Measurements from ENCODE around the gene TPRN.

Gene TPRN

DNA sequence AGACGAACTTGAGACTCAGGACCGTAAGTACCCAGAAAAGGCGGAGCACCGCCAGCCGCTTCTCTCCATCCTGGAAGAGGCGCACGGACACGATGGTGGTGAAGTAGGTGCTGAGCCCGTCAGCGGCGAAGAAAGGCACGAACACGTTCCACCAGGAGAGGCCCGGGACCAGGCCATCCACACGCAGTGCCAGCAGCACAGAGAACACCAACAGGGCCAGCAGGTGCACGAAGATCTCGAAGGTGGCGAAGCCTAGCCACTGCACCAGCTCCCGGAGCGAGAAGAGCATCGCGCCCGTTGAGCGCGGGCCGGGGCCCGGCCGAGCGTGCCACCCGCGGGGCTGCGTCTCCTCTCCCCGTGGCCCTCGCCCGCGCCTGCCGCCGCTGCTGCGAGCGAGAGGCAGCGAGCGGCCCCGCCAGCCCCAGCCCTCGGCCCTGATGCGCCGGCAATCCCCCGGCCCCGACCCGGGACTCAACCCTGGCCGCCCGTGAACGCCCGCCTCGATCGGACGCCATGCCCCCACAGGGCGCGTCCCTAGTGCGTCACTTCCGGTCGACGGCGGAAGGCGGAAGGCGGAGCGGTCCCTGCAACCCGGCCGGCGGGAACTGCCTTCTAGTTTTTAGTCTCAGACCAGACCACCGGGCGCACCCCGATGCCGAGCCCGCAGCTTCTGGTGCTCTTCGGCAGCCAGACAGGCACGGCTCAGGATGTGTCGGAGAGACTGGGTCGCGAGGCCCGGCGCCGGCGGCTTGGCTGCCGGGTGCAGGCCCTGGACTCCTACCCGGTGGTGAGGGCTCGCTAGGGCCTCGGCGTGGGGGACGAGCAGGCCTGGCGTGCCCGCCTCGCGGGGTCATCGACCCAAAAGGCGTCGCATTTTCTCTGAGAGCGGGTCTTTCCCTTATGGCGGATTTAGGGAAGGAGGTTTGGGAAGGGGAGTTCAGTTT lies 4.9 kb upstream of the TPRN start, which contains the start of the genes NDOR1 and TMEM203:
TSS of gene NDOR1 (plus strand) at position 575 of the 944 bp plus-strand sequence. CDS start at position 653, 78 bp downstream.
TSS of gene TMEM203 (minus strand) at position 523 of the 944 bp plus-strand sequence. CDS start at position 289, 234 bp downstream.
- DNase-seq, result peak; percentile 80

DNA sequence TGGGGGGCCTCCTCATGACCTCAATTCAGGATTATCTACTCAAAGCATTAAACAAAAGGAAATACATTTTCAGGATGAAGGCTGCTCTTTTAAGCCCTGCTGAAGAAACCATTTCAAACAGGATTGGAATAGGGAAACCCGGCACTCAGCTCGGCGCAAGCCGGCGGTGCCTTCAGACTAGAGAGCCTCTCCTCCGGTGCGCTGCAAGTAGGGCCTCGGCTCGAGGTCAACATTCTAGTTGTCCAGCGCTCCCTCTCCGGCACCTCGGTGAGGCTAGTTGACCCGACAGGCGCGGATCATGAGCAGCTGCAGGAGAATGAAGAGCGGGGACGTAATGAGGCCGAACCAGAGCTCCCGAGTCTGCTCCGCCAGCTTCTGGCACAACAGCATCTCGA lies 4.2 kb upstream of the TPRN start:
- DNase-seq, result no peak

DNA sequence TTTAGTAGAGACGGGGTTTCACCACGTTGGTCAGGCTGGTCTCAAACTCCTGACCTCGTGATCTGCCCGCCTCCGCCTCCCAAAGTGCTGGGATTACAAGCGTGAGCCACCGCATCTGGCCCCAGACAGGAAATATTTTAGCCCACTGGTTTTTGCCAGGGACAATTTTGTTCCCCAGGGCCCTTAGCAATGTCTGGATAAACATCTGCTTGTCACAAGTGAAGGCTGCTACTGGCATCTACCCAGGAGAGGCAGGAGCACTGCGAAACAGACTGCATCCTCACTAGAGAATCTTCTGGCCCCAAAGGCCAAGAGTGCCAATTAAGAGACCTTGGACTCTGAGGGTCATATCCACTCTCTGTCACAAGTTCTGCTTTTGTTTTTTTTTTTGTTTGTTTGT lies 2.4 kb upstream of the TPRN start:
- no peak for DNase-seq

DNA sequence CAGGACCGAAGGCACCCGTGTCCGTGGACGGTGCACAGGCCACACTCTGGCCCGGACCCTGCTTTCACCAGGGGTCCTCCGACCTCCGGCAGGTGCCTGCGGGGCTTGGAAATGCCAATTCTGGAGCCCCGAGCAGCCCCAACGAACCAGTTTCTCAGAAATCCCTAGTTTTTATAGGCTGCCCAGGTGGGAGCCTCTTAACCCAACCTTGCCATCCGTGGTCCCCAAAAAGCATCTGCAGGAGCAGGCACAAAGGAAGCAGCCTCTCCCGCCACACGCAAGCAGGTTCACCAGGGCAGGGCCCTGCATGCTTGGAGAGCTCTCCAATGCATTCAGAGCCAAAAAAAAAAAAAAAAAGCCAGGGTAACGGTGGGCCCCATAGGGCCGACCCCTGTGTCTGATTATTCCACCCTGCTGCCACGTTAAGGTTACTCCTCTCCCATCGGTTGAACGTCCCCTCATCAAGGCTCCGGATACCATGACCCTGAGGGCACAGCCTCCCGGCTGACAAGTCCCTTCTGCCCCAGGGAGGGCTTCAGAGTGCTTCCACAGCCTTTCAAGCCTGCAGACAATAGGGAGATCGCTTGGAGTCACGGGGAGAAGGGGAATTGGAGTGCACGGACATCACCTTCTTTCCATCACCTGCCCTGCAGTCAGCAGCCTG lies 796 bp upstream of the TPRN start:
- DNase-seq, result no peak

DNA sequence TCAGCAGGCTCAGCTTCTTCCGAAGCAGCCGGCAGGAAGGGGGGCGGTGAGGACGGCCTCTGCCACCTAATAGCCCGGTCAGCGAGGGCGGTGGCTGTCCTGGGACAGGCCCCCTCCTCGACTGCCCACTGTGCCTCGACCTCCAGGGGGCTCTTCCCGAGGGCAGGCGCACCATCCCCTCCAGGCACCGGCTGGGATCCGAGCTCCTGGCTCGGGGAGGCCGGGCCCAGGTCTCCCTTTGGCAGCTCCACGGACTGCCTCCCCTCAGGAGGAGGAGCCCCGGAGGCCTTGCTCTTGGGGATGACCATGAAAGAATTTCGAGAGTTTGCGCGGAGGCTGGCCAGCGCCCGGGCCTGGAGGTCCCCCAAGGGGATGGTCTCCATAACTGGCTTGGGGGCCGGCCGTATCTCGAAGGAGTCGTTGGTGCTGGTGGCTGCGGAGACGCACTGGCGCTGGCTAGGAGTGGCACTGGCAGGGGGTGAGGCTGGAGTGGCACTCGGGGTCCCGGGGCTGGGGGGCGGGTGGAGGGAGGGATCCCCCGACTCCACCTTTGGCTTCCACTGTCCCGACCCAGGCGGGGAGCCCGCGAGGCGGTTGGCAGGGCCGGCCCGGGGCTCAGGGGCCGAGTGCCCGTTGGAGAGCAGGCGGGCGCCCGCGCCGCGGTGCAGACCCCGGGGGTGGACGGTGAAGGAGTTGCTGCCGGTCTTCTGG lies 975 bp downstream of the TPRN start:
- no peak for DNase-seq

DNA sequence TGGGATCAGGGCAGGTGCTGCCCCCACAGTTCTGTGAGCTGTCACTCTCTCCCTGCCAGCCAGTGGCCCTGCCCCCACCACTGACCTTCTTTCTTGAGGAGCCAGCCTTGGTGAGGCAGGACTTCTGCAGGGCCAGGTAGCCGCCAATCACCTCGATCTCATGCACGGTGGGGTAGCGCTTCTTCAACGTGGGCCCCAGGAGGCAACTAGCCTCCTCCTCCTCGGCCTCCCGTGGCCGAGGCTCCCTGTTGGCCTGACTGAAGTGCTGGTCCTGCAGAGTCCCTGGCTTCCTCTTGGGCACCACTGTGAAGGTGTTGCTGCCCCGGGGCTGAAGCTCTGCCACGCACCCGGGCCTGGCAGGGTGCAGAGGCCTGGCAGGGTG lies 1.6 kb downstream of the TPRN start:
- no peak for DNase-seq

DNA sequence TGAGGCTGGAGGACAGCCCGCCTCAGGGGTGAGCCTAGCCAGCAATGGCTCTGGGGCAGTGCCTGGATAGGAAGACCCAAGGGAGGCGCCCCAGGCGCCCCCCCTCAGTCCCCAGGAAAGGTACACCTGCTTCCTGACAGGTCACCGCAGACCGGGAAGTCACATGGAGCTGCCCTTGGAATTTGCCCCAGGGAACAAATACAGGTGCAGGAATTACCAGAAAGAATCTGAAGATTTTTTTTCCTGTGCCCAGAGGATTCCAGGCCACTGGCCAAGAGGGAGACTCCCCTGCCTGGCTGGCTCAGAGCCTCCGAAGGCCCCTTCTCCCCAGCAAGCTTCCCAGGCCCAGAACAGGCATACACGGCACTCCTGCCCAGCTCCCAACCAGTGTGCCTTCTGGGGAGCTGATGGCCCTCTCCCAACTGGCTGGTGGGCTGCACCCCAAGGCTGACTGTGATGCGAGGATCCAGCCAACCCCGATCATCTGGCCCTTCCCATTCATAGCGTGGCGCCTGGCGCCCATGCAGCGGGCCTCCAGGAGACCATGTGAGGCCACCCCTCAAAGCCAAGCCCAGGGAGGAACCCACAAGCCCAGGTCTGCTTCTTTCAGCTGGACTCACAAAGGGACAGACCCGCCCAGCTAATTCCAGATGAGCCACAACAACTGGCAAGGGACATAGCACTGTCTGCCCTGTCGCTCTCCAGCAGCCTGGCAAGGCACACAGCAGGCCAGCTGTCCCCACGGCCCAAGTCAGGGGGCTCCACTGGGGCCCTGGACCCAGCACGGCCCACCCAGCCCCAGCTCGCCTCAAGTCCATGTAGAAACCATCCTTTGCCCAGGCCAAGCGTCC lies 2.3 kb downstream of the TPRN start:
- no peak for DNase-seq

DNA sequence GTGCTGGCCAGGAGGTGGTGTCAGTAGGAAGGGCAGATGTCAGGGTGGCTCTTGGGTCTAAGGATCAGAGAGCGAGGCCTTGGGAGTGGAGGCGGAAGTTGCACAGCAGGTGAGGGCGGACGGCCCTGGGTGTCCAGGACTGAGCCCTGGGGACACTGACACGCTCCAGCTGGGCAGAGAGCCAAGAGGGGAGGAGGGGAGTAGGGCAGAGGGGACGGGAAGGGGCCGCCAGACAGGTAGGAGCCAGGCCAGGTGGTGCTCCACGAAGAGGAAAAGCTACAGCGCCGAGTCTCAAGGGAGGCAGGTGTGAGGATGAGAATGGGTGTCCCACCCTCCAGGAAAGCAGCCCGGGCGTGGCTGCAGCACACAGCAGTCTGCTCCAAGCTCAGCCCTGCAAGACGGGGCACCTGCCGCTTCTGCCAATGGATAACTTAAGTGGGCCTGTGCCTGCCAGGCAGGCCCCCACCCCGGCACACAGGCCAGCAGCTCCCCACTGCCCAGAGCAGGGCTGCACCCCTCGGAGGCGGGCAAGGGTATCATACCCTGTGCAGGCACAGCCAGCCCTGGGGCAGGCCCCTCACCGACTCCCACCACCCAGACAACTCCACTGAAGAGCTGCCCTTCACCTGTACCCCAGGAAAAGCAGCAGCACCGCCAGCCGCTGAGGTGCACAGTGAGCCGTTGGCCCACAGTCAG lies 4.9 kb downstream of the TPRN start:
- peak; percentile 91 for DNase-seq

DNA sequence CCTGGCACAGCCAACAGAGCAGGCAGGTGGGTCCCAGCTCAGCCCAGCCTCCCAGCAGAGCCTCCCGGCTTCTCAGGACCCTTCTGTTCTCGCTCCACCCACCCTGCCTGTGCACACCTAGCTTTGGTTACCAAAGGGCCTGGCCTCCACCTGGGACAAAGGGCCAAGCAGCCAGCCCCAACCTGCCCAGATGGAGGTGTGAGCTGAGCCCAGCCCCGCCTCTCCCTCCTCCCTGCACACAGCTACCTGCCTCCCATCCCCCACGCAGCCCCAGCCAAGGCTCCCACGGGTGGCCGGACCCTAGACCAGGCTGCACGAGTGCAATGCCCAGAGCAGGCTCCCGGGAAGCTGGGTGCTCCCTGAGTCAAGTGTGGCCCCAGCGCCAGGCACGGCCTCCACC lies 5.6 kb downstream of the TPRN start:
- DNase-seq, result peak; percentile 21

DNA sequence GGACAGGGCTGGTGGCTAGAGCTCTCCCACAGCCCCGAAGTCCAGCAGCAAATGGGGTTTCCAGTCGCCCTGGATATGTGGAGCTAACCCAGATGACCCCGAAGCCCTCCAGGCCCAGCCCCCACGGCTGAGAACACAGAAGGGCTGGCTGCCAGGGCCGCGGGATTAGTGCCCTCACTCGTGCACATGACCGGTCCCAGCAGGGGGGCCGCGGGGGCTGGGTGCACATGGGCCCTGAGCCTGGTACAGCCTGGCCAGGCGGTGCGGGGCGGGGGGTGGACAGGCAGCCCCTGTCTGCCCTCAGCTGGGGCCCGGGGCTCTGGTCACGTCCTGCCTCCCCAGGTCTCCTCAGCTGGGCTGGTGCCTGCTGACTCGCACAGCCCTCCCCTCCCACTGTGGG lies 6.2 kb downstream of the TPRN start:
- DNase-seq, result no peak

DNA sequence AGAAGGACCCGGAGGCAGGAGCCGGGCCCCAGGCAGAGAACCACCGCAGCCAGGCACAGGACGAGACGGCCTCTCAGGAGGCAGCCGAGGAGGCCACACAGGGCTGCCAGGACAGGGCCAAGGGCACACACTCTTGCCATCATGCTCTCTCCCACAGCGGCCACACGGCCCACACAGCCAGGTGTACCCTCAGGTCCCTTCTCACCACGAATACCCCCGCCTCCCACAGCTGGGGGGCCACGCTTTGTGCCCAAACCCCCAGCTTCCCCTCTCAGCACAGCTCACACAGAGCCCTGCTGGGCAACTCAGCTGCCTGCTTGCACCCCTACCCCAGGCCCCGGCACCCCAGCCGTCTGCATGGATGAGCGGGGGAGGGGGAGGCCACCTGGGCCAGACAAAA lies 6.8 kb downstream of the TPRN start:
- DNase-seq, result no peak

DNA sequence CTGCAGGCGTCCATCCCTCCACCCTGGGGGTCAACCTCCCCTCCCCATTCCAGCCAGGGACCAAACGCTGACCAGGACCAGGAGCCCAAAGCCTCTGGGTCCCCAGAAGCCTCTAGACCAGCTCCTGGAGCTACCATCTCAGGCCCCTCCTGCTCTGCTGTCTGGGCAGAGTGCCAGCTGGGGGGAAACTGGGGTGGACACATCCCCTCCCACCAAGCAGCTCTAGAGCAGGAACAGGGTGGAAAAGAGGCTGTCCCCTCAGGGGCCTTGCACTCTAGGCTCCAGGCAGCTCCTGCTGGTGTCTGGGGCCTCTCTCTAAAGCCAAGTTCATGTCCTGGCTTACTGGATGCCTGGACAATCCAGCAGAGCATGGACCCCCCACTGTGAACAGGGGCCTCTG lies 7.7 kb downstream of the TPRN start:
- DNase-seq, result no peak

DNA sequence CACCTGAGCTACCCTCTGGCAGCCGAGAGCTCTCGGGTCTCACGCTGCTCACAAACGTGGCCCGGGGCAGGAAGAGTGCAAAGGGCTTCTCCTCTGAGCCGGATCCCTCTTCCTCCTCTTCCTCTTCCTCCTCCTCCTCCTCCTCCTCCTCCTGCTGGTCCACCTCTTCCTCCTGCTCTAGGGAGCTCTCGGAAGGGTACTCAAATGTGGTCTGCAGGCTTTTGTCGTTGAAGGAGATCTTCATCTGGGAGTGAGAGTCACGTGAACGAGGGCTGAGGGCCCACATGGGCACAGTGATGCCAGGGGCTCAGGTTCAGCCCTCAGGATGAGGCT lies 8.1 kb downstream of the TPRN start:
- no peak for DNase-seq

DNA sequence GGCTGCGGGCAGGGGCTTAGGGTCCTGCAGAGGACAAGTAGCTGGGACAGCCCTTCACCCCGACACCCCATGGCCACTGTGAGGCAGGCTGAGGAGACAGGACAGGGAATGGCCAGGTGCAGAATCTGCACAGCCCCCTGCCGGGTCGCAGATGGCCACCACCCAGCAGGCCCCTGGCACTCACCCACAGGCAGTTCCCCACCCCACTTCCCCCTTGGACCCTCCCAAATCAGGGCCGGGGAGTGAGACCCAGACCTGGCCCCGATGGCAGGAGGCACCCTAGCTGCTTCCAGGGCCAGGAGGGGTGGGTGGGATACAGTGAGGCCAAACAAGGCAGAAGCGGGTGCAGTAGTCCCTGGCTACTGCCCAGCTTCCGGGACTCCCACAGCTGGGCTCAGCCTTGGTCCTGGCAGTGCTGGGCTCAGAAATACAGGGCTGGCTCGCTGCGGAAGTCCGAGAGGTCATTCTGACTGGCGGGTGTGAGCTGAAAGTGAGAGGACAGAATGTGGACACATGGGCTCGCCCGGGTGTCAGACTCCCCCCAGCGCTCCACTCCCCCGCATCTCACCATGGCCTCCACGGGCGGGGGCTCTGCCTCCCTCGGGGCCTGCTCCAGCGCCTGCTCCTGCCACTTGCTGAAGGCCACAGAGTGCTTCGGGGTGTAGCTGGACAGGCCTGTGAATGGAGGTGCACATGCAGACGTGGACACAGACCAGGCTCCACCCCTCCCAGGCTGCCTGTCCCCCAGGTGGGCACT lies 8.7 kb downstream of the TPRN start:
- DNase-seq, result no peak

DNA sequence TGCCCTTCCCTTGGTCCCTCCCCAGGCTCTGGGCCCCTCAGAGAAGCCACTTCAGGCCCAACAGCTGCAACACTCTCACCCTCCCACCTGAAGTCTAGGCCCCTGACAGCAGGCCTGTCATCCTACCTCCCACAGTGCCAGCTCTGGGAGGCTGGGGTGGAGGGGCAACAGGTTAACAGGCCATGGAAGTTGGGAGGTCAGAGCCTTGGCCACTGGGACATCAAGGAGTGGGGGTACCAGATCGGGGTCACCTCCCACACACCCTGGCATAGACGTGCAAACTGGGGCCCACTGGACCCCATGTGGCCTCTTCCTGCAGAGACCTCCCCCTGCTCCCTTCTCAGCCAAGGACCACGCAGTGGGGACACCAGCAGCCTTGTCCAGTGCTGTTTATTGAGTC lies 9.3 kb downstream of the TPRN start:
- DNase-seq, result no peak

DNA sequence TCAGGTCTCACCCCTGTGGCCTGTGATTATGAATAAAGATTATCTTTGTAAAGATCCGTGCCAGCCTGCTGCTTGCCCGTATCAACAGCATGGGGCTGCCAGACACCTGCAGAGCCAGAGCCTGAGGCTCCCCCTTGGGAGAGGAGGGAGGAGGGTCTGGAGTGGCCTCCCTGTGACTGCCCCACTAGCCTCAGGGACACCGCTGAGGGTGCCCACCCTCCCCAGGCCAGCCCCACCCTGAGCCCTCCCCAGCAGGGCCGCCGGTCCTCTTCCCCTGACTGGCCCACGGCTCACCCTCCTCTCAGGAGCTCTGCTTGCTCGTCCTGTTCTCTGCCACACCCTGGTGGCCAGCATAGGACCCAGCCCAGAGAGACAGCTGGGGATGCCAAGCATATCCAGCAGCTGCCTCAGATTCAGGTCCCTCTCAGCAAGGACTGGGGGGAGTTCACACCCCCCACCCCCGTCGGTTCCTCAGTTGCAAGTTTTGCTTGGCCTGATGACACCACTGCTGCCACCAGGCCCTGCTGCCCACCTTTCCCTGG lies 10.2 kb downstream of the TPRN start:
- no peak for DNase-seq

DNA sequence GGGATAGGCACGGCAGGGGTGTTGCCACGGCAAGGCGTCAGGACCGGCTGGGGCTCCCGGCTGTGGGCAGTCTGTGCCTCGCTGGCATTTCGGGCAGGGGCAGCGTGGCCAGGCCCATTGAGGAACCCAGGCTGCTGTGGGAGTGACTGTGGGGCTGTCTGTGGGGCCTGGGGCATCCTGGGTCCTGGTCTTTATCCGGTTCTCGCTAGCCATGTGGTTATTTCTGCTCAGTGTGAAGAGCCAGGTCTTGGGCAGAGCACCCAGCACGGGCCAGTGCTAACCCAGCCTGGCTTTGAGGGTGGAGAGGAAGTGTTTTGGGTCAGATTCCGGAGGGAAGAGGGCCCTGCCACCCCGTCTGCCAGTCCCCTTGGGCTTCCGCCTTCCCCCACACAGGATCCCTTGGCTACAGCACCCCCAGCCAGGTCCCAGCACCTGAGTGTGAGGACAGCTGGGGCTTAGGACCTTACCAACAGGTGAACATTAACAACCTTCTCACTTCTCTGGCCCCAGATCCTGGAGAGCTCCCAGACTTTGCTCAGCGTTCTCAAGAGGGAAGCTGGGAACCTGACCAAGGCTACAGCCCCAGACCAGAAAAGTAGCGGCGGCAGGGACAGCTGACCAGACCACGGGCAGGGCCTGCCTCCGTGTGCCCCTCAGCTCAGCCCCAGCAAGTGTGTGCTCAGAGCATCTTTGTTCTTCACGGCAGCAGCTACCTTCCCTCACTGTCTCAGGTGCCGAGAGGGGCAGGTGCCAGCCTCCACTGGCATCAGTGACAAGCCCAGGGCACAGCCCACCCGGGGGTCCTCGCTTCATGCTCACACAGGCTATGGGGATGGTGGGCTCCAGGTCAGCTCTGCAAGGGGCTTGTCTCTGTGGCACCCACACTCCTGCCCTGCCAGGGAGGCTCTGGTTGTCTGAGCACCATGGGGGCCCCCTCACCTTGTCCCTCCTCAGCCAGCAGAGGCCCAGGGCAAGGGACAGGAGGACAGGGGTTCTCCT lies 10.9 kb downstream of the TPRN start:
- no peak for DNase-seq

DNA sequence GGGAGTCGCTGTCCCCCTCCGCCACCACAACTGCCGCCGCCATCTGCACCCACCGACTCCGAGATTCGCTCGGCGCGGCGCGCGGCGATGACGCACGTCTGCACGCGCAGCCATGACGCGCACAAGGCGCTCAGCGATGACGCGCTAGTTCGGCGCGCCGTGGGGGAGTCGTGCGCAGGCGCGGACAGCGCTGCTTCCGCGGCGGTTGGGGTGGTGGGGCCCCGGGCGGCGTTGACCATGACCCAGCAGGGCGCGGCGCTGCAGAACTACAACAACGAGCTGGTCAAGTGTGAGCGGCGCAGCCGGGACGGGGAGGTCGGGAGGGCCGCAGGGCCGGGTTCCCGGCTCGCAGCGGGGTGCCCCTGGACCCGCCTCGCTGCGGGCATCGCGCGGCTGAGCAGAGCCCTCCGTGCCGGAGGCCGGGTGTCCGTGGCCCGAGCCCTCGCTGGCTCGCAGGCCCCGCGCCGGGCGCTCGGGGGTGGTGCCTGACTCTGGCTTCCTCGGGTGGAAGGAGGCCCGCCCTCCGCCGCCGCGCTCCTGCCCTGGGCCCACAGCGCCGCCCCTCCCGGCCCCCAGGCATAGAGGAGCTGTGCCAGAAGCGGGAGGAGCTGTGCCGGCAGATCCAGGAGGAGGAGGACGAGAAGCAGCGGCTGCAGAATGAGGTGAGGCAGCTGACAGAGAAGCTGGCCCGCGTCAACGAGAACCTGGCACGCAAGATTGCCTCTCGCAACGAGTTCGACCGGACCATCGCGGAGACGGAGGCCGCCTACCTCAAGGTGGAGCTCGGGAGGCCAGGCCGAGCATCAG lies 11.8 kb downstream of the TPRN start, which contains the start of the genes ANAPC2 and SSNA1:
TSS of gene ANAPC2 (minus strand) at position 71 of the 807 bp plus-strand sequence. CDS start at position 43, 28 bp downstream.
TSS of gene SSNA1 (plus strand) at position 187 of the 807 bp plus-strand sequence. CDS start at position 238, 51 bp downstream.
- peak; percentile 89 for DNase-seq
